MM.1S (cell line): Measurements from ENCODE around the gene KANSL2.
"Not testable (repeated sequence)": the region's sequence is repeated elsewhere in the genome, so short reads cannot be mapped to it uniquely, and the experiment has no call there.

Experiments used
- DNase-seq: peaks from one replicate; pipeline ENCODE4 v3.0.0-alpha.2; 2015
- H2AFZ ChIP-seq: fragments of 300-600 bp; sonication (generic); 2 replicates; pipeline ENCODE4 v1.6.0; 2016; ENCODE audit warnings: antibody characterized with exemption, low read length
- H3F3A ChIP-seq: fragments of 300-600 bp; sonication (generic); 2 replicates; pipeline ENCODE4 v1.6.1; 2016; ENCODE audit warnings: mild to moderate bottlenecking, antibody characterized with exemption, low read length, moderate library complexity, mixed read lengths; ENCODE audit not compliant: insufficient read depth
- H3K27ac ChIP-seq: fragments of 300-600 bp; sonication (generic); 2 replicates; pipeline ENCODE4 v1.5.1; 2016; ENCODE audit warnings: mild to moderate bottlenecking, low read length
- H3K27me3 ChIP-seq: fragments of 300-600 bp; sonication (generic); replicated peaks from 2 replicates; pipeline ENCODE4 v1.6.0; 2016; ENCODE audit warnings: low read length; ENCODE audit not compliant: insufficient read depth
- H3K36me3 ChIP-seq: fragments of 300-600 bp; sonication (generic); replicated peaks from 2 replicates; pipeline ENCODE4 v1.6.1; 2016; ENCODE audit warnings: mild to moderate bottlenecking, low read length, mixed read lengths; ENCODE audit not compliant: insufficient read depth
- H3K4me1 ChIP-seq: fragments of 300-600 bp; sonication (generic); 2 replicates; pipeline ENCODE4 v1.6.1; 2016; ENCODE audit warnings: low read length, mixed read lengths
- H3K4me2 ChIP-seq: fragments of 300-600 bp; sonication (generic); 2 replicates; pipeline ENCODE4 v1.6.0; 2016; ENCODE audit warnings: low read depth, low read length
- H3K4me3 ChIP-seq: fragments of 300-600 bp; sonication (generic); 2 replicates; pipeline ENCODE4 v1.5.1; 2016; ENCODE audit warnings: low read length, mixed read lengths
- H3K79me2 ChIP-seq: fragments of 300-600 bp; sonication (generic); 2 replicates; pipeline ENCODE4 v1.6.1; 2016; ENCODE audit warnings: mixed run types, low read length, mixed read lengths
- H3K9ac ChIP-seq: fragments of 300-600 bp; sonication (generic); 2 replicates; pipeline ENCODE4 v1.6.1; 2016; ENCODE audit warnings: low read length, mixed read lengths
- H3K9me2 ChIP-seq: fragments of 300-600 bp; sonication (generic); replicated peaks from 2 replicates; pipeline ENCODE4 v1.6.1; 2016; ENCODE audit warnings: mild to moderate bottlenecking, low read length, mixed read lengths; ENCODE audit not compliant: insufficient read depth
- H3K9me3 ChIP-seq: fragments of 300-600 bp; sonication (generic); replicated peaks from 2 replicates; pipeline ENCODE4 v1.6.1; 2016; ENCODE audit warnings: mild to moderate bottlenecking, low read length, mixed read lengths; ENCODE audit not compliant: insufficient read depth
- H4K20me1 ChIP-seq: fragments of 300-600 bp; sonication (generic); 2 replicates; pipeline ENCODE4 v1.6.1; 2016; ENCODE audit warnings: mild to moderate bottlenecking, low read length, moderate library complexity, mixed read lengths; ENCODE audit not compliant: insufficient read depth
- EZH2 ChIP-seq: fragments of 300-600 bp; sonication (generic); optimal IDR thresholded peaks from 2 replicates; pipeline ENCODE3; 2017; ENCODE audit warnings: low read depth, mild to moderate bottlenecking, antibody characterized with exemption, low read length, mixed read lengths
- EZH2phosphoT487 ChIP-seq: fragments of 300-600 bp; sonication (generic); IDR thresholded peaks from 2 replicates; pipeline ENCODE4 v1.6.1; 2018; ENCODE audit warnings: antibody characterized with exemption, low read length
- TF ChIP-seq, protein P1 (sequence below): fragments of 300-600 bp; sonication (generic); IDR thresholded peaks from 2 replicates; pipeline ENCODE4 v1.5.1; 2016; ENCODE audit warnings: antibody characterized with exemption, low read length, mixed read lengths

KANSL2 gene

DNA sequence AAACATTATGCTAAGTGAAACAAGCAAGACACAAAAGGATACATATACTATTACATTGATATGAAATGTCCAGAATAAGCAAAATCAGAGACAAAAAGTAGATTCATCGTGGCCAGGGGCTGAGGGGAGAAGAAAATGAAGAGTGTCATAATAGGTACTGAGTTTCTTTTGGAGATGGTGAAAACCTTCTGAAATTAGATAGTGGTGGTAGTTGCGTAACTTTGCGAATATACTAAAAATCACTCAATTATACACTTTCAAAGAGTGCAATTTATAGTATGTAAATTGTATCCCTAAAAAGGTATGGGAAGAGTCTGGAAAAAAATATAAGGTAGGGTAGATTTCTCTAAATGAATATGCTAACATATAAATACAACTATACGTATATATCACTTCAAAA lies 22.2 kb downstream of the KANSL2 start:
- H3K9me3 ChIP-seq, result no peaks in the 10 kb centered on the region
- no peak overlapping the region for H2AFZ ChIP-seq
- TF ChIP-seq EZH2phosphoT487 (no peak), EZH2 (no peak)
- TF ChIP-seq, protein P1, sequence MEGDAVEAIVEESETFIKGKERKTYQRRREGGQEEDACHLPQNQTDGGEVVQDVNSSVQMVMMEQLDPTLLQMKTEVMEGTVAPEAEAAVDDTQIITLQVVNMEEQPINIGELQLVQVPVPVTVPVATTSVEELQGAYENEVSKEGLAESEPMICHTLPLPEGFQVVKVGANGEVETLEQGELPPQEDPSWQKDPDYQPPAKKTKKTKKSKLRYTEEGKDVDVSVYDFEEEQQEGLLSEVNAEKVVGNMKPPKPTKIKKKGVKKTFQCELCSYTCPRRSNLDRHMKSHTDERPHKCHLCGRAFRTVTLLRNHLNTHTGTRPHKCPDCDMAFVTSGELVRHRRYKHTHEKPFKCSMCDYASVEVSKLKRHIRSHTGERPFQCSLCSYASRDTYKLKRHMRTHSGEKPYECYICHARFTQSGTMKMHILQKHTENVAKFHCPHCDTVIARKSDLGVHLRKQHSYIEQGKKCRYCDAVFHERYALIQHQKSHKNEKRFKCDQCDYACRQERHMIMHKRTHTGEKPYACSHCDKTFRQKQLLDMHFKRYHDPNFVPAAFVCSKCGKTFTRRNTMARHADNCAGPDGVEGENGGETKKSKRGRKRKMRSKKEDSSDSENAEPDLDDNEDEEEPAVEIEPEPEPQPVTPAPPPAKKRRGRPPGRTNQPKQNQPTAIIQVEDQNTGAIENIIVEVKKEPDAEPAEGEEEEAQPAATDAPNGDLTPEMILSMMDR, result no peak
- H3K9ac ChIP-seq, result no peak overlapping the region
- H3K4me3 ChIP-seq, result no peak overlapping the region
- no peaks in the 10 kb centered on the region for H3F3A ChIP-seq
- DNase-seq, result no peak
- no peaks in the 10 kb centered on the region for H3K27me3 ChIP-seq
- H3K4me2 ChIP-seq, result no peak overlapping the region
- H3K36me3 ChIP-seq, result peaks cover 15% of the 10 kb centered on the region
- no peaks in the 10 kb centered on the region for H4K20me1 ChIP-seq
- no peak overlapping the region for H3K27ac ChIP-seq
- H3K79me2 ChIP-seq, result peaks cover 19% of the 10 kb centered on the region
- H3K4me1 ChIP-seq, result no peaks in the 10 kb centered on the region
- no peaks in the 10 kb centered on the region for H3K9me2 ChIP-seq

DNA sequence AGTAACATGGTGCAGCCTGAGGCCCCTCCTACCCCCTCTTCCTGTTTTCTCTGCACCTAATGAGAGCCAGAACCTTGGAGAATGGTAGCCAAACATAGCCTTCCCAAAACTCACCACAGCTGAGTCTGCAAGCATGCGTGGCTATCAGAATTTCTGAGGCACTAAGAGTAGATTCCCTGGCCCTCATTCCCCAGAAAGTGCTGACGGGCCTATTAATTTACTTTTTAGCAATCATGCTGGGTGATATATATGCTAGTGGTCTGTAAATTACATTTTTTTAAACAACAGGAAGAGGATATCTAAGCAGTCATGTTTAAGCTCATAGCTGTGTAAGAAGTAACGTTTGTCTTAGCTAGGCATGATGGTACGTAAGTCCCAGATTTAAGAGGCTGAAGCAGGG lies 30.4 kb downstream of the KANSL2 start:
- no peak overlapping the region for H2AFZ ChIP-seq
- no peaks in the 10 kb centered on the region for H3K4me1 ChIP-seq
- H3K9me2 ChIP-seq, result no peaks in the 10 kb centered on the region
- no peak overlapping the region for H3K9ac ChIP-seq
- 0 out of 2 replicates have a peak, but pooled peaks cover 7% of the 10 kb centered on the region for H3F3A ChIP-seq
- no peaks in the 10 kb centered on the region for H3K27me3 ChIP-seq
- no peak overlapping the region for H3K4me3 ChIP-seq
- H3K27ac ChIP-seq, result no peak overlapping the region
- H3K9me3 ChIP-seq, result no peaks in the 10 kb centered on the region
- no peaks in the 10 kb centered on the region for H3K79me2 ChIP-seq
- no peak overlapping the region for H3K4me2 ChIP-seq
- DNase-seq, result no peak
- no peaks in the 10 kb centered on the region for H4K20me1 ChIP-seq
- H3K36me3 ChIP-seq, result peaks cover 16% of the 10 kb centered on the region
- no peak for TF ChIP-seq EZH2phosphoT487
- TF ChIP-seq, protein P1, result no peak
- no peak for TF ChIP-seq EZH2

DNA sequence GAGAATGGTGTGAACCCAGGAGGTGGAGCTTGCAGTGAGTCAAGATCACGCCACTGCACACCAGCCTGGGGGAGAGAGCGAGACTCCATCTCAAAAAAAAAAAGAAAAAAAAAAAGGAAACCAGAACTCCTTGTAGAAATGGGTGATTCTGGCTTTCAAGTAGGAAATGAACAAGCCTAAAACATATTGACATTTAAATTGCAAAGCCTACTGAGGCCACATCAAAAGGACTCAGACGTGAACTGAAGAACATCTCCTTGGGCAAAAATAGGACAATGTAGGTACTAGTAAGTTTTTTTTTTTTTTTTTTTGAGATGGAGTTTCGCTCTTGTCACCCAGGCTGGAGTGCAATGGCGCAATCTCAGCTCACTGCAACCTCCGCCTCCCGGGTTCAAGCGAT lies 36.7 kb downstream of the KANSL2 start:
- H3K79me2 ChIP-seq, H3K9ac ChIP-seq, H3F3A ChIP-seq, H4K20me1 ChIP-seq, DNase-seq, H3K4me1 ChIP-seq, H3K36me3 ChIP-seq, H3K9me3 ChIP-seq, H2AFZ ChIP-seq, H3K9me2 ChIP-seq, H3K27me3 ChIP-seq, H3K4me3 ChIP-seq, H3K27ac ChIP-seq, H3K4me2 ChIP-seq: not testable (repeated sequence)

DNA sequence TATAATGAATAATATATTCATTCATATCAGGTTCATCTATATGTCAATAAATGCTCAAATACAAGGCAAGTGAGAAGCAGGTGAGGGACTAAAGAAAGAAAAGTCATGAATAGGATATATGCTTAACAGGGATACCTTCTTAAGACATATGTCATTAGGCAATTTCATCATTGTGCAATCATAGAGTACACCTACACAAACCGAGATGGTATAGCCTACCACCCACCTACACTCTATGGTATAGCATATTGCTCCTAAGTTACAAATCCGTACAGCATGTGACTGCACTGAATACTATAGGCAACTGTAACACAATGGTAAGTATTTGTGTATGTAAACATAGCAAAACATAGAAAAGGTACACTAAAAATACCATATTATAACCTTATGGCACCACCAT lies 39.0 kb downstream of the KANSL2 start:
- TF ChIP-seq EZH2 (no peak), EZH2phosphoT487 (no peak)
- TF ChIP-seq, protein P1, result no peak
- H3K4me1 ChIP-seq, result no peaks in the 10 kb centered on the region
- no peaks in the 10 kb centered on the region for H3K9me2 ChIP-seq
- H3K27ac ChIP-seq, result no peak overlapping the region
- no peak overlapping the region for H3K4me2 ChIP-seq
- H3F3A ChIP-seq, result no peaks in the 10 kb centered on the region
- no peak overlapping the region for H3K4me3 ChIP-seq
- no peaks in the 10 kb centered on the region for H3K9me3 ChIP-seq
- no peak overlapping the region for H2AFZ ChIP-seq
- H3K79me2 ChIP-seq, result no peaks in the 10 kb centered on the region
- H4K20me1 ChIP-seq, result no peaks in the 10 kb centered on the region
- H3K36me3 ChIP-seq, result no peaks in the 10 kb centered on the region
- H3K27me3 ChIP-seq, result no peaks in the 10 kb centered on the region
- no peak overlapping the region for H3K9ac ChIP-seq
- no peak for DNase-seq

DNA sequence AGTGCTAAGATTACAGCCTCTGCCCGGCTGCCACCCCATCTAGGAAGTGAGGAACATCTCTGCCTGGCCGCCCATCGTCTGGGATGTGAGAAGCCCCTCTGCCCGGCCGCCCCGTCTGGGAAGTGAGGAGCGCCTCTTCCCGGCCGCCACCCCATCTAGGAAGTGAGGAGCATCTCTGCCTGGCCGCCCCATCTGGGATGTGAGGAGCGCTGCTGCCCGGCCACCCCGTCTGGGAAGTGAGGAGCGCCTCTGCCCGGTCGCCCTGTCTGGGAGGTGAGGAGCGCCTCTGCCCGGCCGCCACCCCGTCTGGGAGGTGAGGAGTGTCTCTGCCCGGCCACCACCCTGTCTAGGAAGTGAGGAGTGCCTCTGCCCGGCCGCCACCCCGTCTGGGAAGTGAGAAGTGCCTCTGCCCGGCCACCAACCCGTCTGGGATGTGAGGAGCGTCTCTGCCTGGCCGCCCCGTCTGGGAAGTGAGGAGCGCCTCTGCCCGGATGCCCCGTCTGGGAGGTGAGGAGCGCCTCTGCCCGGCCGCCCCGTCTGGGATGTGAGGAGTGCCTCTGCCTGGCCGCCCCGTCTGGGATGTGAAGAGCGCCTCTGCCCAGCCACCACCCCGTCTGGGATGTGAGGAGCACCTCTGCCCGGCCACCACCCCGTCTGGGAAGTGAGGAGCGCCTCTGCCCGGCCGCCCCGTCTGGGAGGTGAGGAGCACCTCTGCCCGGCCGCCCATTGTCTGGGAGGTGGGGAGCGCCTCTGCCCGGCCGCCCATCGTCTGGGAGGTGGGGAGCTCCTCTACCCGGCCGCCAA lies 40.1 kb downstream of the KANSL2 start:
- not testable (repeated sequence) for DNase-seq, H3K27ac ChIP-seq, H3K4me3 ChIP-seq, H4K20me1 ChIP-seq, H2AFZ ChIP-seq, H3F3A ChIP-seq, H3K4me2 ChIP-seq, H3K9ac ChIP-seq, H3K27me3 ChIP-seq, H3K36me3 ChIP-seq, H3K79me2 ChIP-seq, H3K4me1 ChIP-seq, H3K9me2 ChIP-seq, H3K9me3 ChIP-seq
